GM19239 (cell line): ENCODE results near the gene FARP2.

Experiments
- DNase-seq: peaks from one replicate; pipeline ENCODE4 v3.0.0; 2011; ENCODE audit warnings: low spot score; ENCODE audit not compliant: insufficient read length
- FAIRE-seq: peaks from 2 replicates; lab custom pipeline; 2011; peaks lifted over from hg19 to GRCh38; lab: Jason Lieb, UNC

FARP2 gene

GRCh38 chr2:241541564-241542277 is 185.6 kb downstream of the FARP2 start:
- FAIRE-seq = no peak
- DNase-seq = no peak

- DNase-seq (no peak), FAIRE-seq (no peak)
Observed at GRCh38 chr2:241542278-241542605, 186.2 kb downstream of the FARP2 start.
